Measurements from ENCODE around the gene SNRPB.

The SNRPB gene

DNA sequence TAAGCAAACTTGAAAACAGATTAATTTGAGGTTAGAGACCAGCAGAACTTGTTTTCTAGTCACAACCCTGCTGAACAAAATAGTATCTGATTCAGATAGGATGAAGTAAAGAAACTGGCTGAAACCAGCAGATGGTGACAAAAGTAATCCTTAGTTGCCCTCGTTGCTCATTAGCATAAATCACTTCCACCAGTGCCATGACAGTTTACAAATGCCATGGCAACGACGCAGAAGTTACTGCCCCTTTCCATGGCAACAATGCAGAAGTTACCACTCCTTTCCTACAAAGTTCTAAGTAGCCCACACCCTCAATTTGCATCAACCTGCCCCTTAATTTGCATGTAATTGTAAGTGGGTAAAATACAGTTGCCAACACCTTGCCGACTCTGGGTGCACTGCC lies 23.7 kb downstream of the SNRPB start:
- H3K9me2 ChIP-seq (ENCODE audit: low read depth, low read length): no peaks in the 10 kb centered on the region
- no peaks in the 10 kb centered on the region for H3F3A ChIP-seq (ENCODE audit: insufficient read depth, low read length)
- no peak overlapping the region for H2AFZ ChIP-seq (ENCODE audit: low read length)
- no peaks in the 10 kb centered on the region for H3K36me3 ChIP-seq (ENCODE audit: insufficient read depth, low read length)
- H4K20me1 ChIP-seq (ENCODE audit: insufficient read depth, low read length): no peaks in the 10 kb centered on the region
- TF ChIP-seq EZH2 (IDR thresholded peaks at IDR 0.05; ENCODE audit: borderline replicate concordance, low read length) (no peak), CTCF (IDR thresholded peaks at IDR 0.05; ENCODE audit: low read length) (no peak)
- H3K9ac ChIP-seq (ENCODE audit: low read length): no peak overlapping the region
- no peaks in the 10 kb centered on the region for H3K4me1 ChIP-seq (ENCODE audit: insufficient read depth, low read length, severe bottlenecking)
- no peak overlapping the region for H3K4me3 ChIP-seq (ENCODE audit: low read depth, low read length, poor library complexity, severe bottlenecking)
- no peak overlapping the region for H3K4me2 ChIP-seq (ENCODE audit: low read length)
- no peaks in the 10 kb centered on the region for H3K79me2 ChIP-seq (ENCODE audit: insufficient read depth, low read length)
- no peak overlapping the region for H3K27ac ChIP-seq (ENCODE audit: low read depth, low read length, poor library complexity, severe bottlenecking)
- H3K27me3 ChIP-seq (ENCODE audit: insufficient read depth, low read length): no peaks in the 10 kb centered on the region
- no peaks in the 10 kb centered on the region for H3K9me3 ChIP-seq (ENCODE audit: low read length)

- Histone ChIP-seq H3K9ac (ENCODE audit: low read length) (no peak overlapping the region), H4K20me1 (ENCODE audit: insufficient read depth, low read length) (no peaks in the 10 kb centered on the region), H3K4me1 (ENCODE audit: insufficient read depth, low read length, severe bottlenecking) (no peaks in the 10 kb centered on the region), H3K36me3 (ENCODE audit: insufficient read depth, low read length) (no peaks in the 10 kb centered on the region), H3K4me2 (ENCODE audit: low read length) (no peak overlapping the region), H3K9me3 (ENCODE audit: low read length) (no peaks in the 10 kb centered on the region), H3F3A (ENCODE audit: insufficient read depth, low read length) (no peaks in the 10 kb centered on the region), H2AFZ (ENCODE audit: low read length) (no peak overlapping the region), H3K27me3 (ENCODE audit: insufficient read depth, low read length) (no peaks in the 10 kb centered on the region), H3K4me3 (ENCODE audit: low read depth, low read length, poor library complexity, severe bottlenecking) (no peak overlapping the region), H3K79me2 (ENCODE audit: insufficient read depth, low read length) (no peaks in the 10 kb centered on the region), H3K27ac (ENCODE audit: low read depth, low read length, poor library complexity, severe bottlenecking) (no peak overlapping the region), H3K9me2 (ENCODE audit: low read depth, low read length) (no peaks in the 10 kb centered on the region)
- TF ChIP-seq CTCF (IDR thresholded peaks at IDR 0.05; ENCODE audit: low read length): no peak
- TF ChIP-seq EZH2 (IDR thresholded peaks at IDR 0.05; ENCODE audit: borderline replicate concordance, low read length): no peak
Measured at GRCh38 chr20:2431185-2431584, 39.4 kb downstream of the SNRPB start.

GRCh38 chr20:2430538-2430937 lies 40.1 kb downstream of the SNRPB start:
- Histone ChIP-seq H3K9me3 (ENCODE audit: low read length) (no peaks in the 10 kb centered on the region), H3K9ac (ENCODE audit: low read length) (no peak overlapping the region), H3K27me3 (ENCODE audit: insufficient read depth, low read length) (no peaks in the 10 kb centered on the region), H3K79me2 (ENCODE audit: insufficient read depth, low read length) (no peaks in the 10 kb centered on the region), H3K4me3 (ENCODE audit: low read depth, low read length, poor library complexity, severe bottlenecking) (no peak overlapping the region), H3K27ac (ENCODE audit: low read depth, low read length, poor library complexity, severe bottlenecking) (no peak overlapping the region), H3K4me1 (ENCODE audit: insufficient read depth, low read length, severe bottlenecking) (no peaks in the 10 kb centered on the region), H3K9me2 (ENCODE audit: low read depth, low read length) (no peaks in the 10 kb centered on the region), H3F3A (ENCODE audit: insufficient read depth, low read length) (no peaks in the 10 kb centered on the region), H3K4me2 (ENCODE audit: low read length) (no peak overlapping the region), H3K36me3 (ENCODE audit: insufficient read depth, low read length) (no peaks in the 10 kb centered on the region), H2AFZ (ENCODE audit: low read length) (no peak overlapping the region), H4K20me1 (ENCODE audit: insufficient read depth, low read length) (no peaks in the 10 kb centered on the region)
- no peak for TF ChIP-seq EZH2 (IDR thresholded peaks at IDR 0.05; ENCODE audit: borderline replicate concordance, low read length)
- no peak for TF ChIP-seq CTCF (IDR thresholded peaks at IDR 0.05; ENCODE audit: low read length)

Measured in OCI-LY1 (cell line).